Measurements from ENCODE around the gene DPH3.

GRCh38 chr3:16286751-16287543 is 22.2 kb upstream of the DPH3 start:
- no peak for TF ChIP-seq CTCF (IDR thresholded peaks at IDR 0.05; ENCODE audit: poor library complexity)
- TF ChIP-seq EZH2 (IDR thresholded peaks at IDR 0.05; ENCODE audit: borderline replicate concordance) = no peak
- TF ChIP-seq EZH2phosphoT487 (IDR thresholded peaks at IDR 0.05; ENCODE audit: low read depth, severe bottlenecking, unreplicated experiment) = no peak
